Osteoblast (primary cell): ENCODE measurements around the gene SEC14L1. TPM values are rescaled to one million over a fixed set of nuclear protein-coding genes. Genes with fewer than 3 reads are reported as not detected.
"Not testable (repeated sequence)": the region's sequence is repeated elsewhere in the genome, so short reads cannot be mapped to it uniquely, and the experiment has no call there.

ENCODE experiments used
- DNase-seq: peaks from one replicate; pipeline ENCODE4 v3.0.0; 2011; ENCODE audit warnings: low spot score, mixed read lengths; ENCODE audit not compliant: insufficient read length; ENCODE audit errors: missing footprints
- H2AFZ ChIP-seq: 2 replicates; pipeline ENCODE4 v1.6.0; 2011; ENCODE audit warnings: mild to moderate bottlenecking, low read length
- H3K27ac ChIP-seq: 2 replicates; pipeline ENCODE4 v1.5.1; 2011; ENCODE audit warnings: mild to moderate bottlenecking, low read depth, low read length, moderate library complexity
- H3K27me3 ChIP-seq: 2 replicates; pipeline ENCODE4 v1.6.0; 2012; ENCODE audit warnings: mild to moderate bottlenecking, control low read depth, inconsistent platforms, low read length, moderate library complexity; ENCODE audit not compliant: insufficient read depth
- H3K36me3 ChIP-seq: 2 replicates; pipeline ENCODE4 v1.5.1; 2011; ENCODE audit warnings: mild to moderate bottlenecking, low read length, control low read depth, moderate library complexity; ENCODE audit not compliant: insufficient read depth
- H3K4me1 ChIP-seq: 2 replicates; pipeline ENCODE4 v1.5.1; 2011; ENCODE audit warnings: mild to moderate bottlenecking, low read length, control low read depth, moderate library complexity; ENCODE audit not compliant: insufficient read depth
- H3K4me2 ChIP-seq: 2 replicates; pipeline ENCODE4 v1.6.0; 2011; ENCODE audit warnings: mild to moderate bottlenecking, low read length; ENCODE audit not compliant: insufficient read depth
- H3K4me3 ChIP-seq: fragments of 200-600 bp; sonication (generic); 3 replicates; pipeline ENCODE4 v1.5.1; 2012; ENCODE audit warnings: mild to moderate bottlenecking, low read length, inconsistent platforms; ENCODE audit not compliant: insufficient read depth
- H3K79me2 ChIP-seq: 2 replicates; pipeline ENCODE4 v1.6.0; 2012; ENCODE audit warnings: mild to moderate bottlenecking, low read length, control low read depth, inconsistent platforms; ENCODE audit not compliant: insufficient read depth
- H3K9me3 ChIP-seq: 2 replicates; pipeline ENCODE4 v1.5.1; 2011; ENCODE audit warnings: low read depth, low read length, control low read depth
- H4K20me1 ChIP-seq: 2 replicates; pipeline ENCODE4 v1.6.0; 2012; ENCODE audit warnings: mild to moderate bottlenecking, low read length, control low read depth; ENCODE audit not compliant: insufficient read depth
- total RNA-seq: library from RNA; depleted of rRNA; stranded (reverse); fragments of >200 nt; gene quantifications from 2 replicates; pipeline ENCODE4 v1.2.3, GENCODE V29; 2012
- TF ChIP-seq, protein P1 (sequence below): IDR thresholded peaks from 2 replicates; pipeline ENCODE4 v1.5.1; 2011; ENCODE audit warnings: mild to moderate bottlenecking, low read depth, low read length, moderate library complexity; ENCODE audit errors: extremely low read depth

Gene SEC14L1
- total RNA-seq, 1 donor: 53.6 TPM

DNA sequence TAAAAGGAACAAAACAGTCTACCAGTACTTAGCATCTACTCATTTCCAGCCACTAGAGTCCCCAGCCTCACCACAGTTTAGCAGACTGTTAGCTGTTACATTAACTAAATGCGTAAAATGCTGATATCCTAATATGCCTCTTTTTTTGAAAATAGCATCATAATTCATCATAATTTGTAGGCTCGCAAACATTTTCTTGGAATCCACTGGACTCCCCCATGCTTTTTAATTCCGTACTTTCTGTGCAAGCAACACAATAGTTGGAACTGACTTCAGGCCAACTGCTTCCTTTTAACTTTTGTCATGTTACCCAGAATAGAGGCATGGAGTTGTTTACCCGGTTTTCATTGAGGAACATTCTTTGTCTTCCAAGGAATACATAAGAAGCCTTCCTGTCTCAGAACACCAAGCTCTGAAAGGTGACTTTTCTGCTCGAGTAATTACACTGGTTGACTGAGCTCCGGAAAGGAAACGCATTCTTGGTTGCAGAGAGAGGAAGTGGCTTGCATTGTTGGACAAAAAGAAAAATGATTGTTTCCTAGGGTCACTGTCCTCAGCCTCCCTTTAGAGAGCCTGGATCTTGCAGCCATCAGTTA is 30.9 kb upstream of the SEC14L1 start:
- Histone ChIP-seq H3K36me3 (no peaks in the 10 kb centered on the region), H3K4me3 (no peak overlapping the region), H3K9me3 (no peaks in the 10 kb centered on the region), H3K27ac (peak overlapping the region; percentile 45), H4K20me1 (no peaks in the 10 kb centered on the region), H3K79me2 (no peaks in the 10 kb centered on the region), H3K27me3 (no peaks in the 10 kb centered on the region), H3K4me2 (peak overlapping the region; percentile 63), H2AFZ (peak overlapping the region; percentile 94), H3K4me1 (peaks cover 9% of the 10 kb centered on the region)
- TF ChIP-seq, protein P1, sequence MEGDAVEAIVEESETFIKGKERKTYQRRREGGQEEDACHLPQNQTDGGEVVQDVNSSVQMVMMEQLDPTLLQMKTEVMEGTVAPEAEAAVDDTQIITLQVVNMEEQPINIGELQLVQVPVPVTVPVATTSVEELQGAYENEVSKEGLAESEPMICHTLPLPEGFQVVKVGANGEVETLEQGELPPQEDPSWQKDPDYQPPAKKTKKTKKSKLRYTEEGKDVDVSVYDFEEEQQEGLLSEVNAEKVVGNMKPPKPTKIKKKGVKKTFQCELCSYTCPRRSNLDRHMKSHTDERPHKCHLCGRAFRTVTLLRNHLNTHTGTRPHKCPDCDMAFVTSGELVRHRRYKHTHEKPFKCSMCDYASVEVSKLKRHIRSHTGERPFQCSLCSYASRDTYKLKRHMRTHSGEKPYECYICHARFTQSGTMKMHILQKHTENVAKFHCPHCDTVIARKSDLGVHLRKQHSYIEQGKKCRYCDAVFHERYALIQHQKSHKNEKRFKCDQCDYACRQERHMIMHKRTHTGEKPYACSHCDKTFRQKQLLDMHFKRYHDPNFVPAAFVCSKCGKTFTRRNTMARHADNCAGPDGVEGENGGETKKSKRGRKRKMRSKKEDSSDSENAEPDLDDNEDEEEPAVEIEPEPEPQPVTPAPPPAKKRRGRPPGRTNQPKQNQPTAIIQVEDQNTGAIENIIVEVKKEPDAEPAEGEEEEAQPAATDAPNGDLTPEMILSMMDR: no peak
- no peak for DNase-seq

DNA sequence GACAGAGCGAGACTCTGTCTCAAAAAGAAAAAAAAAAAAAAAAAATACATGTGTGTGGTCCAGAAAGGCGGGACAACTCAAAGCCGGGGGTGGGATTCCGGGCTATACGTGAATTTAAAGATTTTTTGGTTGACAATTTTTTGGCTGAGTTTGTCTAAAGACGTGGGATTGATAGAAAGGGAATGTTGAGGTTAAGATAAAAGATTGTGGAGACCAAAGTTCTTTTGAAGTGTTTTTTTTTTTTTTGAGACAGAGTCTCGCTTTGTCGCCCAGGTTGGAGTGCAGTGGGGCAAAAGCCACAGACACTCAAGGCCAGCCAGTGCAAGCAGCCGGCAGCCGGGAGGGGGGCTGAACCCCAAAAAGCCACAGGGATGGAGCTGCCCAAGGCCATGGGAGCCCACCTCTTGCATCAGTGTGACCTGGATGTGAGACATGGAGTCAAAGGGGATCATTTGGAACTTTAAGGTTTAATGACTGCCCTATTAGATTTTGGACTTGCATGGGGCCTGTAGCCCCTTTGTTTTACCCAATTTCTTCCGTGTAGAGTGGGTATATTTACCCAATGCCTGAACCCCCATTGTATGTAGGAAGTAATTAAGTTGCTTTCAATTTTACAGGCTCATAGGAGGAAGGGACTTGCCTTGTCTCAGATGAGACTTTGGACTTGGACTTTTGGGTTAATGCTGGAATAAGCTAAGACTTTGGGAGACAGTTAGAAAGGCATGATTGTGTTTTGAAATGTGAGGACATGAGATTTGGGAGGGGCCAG is 29.4 kb upstream of the SEC14L1 start:
- H4K20me1 ChIP-seq, H3K4me2 ChIP-seq, H3K27me3 ChIP-seq, H3K9me3 ChIP-seq, H3K4me3 ChIP-seq, H3K4me1 ChIP-seq, H2AFZ ChIP-seq, DNase-seq, H3K79me2 ChIP-seq, H3K36me3 ChIP-seq, H3K27ac ChIP-seq: not testable (repeated sequence)

DNA sequence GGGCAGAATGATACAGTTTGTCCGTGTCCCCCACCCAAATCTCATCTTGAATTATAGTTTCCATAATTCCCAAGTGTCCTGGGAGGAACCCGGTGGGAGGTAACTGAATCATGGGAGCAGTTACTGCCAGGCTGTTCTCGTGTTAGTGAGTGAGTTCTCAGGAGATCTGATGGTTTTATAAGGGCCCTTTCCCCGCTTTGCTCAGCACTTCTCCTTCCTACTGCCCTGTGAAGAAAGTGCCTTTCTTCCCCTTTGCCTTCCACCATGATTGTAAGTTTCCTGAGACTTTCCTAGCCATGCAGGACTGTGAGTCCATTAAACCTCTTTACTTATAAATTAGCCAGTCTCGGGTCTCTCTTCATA is 28.9 kb upstream of the SEC14L1 start:
- TF ChIP-seq, protein P1: no peak
- Histone ChIP-seq H3K27ac (no peak overlapping the region), H3K79me2 (no peaks in the 10 kb centered on the region), H3K36me3 (no peaks in the 10 kb centered on the region), H3K4me1 (peaks cover 9% of the 10 kb centered on the region), H3K27me3 (no peaks in the 10 kb centered on the region), H4K20me1 (no peaks in the 10 kb centered on the region), H3K9me3 (no peaks in the 10 kb centered on the region), H3K4me2 (no peak overlapping the region), H3K4me3 (no peak overlapping the region), H2AFZ (peak overlapping the region; percentile 35)
- DNase-seq: no peak

DNA sequence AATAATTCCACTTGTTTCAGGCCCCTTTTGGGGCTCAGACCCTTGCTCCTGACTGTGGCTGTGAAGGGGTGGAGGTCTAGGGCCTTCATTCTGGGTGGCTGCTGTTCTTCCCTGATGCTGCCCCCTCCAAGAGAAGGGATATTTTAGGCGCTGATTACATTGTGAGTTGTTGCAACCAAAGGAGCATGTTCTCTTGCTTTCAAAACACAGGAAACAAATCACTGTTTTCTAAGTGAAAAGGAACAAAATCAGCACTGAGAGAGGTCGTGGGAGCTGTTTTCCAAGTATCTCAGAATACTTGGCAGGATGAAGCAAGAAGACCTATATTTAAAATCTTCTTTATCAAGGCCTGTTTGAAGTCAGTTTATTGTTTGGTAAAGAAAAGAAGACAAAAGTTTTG is 25.3 kb upstream of the SEC14L1 start:
- H3K4me1 ChIP-seq: no peaks in the 10 kb centered on the region
- no peaks in the 10 kb centered on the region for H3K36me3 ChIP-seq
- no peaks in the 10 kb centered on the region for H3K79me2 ChIP-seq
- TF ChIP-seq, protein P1: no peak
- H3K9me3 ChIP-seq: no peaks in the 10 kb centered on the region
- H4K20me1 ChIP-seq: no peaks in the 10 kb centered on the region
- no peak overlapping the region for H2AFZ ChIP-seq
- H3K4me3 ChIP-seq: no peak overlapping the region
- DNase-seq: no peak
- H3K4me2 ChIP-seq: no peak overlapping the region
- H3K27me3 ChIP-seq: no peaks in the 10 kb centered on the region
- H3K27ac ChIP-seq: no peak overlapping the region
